ENCODE results near the gene NPR1.
A peak's percentile ranks its signal among the peaks of the same experiment; 100 is the strongest.
"Not testable (repeated sequence)": the region's sequence is repeated elsewhere in the genome, so short reads cannot be mapped to it uniquely, and the experiment has no call there.

NPR1 gene

DNA sequence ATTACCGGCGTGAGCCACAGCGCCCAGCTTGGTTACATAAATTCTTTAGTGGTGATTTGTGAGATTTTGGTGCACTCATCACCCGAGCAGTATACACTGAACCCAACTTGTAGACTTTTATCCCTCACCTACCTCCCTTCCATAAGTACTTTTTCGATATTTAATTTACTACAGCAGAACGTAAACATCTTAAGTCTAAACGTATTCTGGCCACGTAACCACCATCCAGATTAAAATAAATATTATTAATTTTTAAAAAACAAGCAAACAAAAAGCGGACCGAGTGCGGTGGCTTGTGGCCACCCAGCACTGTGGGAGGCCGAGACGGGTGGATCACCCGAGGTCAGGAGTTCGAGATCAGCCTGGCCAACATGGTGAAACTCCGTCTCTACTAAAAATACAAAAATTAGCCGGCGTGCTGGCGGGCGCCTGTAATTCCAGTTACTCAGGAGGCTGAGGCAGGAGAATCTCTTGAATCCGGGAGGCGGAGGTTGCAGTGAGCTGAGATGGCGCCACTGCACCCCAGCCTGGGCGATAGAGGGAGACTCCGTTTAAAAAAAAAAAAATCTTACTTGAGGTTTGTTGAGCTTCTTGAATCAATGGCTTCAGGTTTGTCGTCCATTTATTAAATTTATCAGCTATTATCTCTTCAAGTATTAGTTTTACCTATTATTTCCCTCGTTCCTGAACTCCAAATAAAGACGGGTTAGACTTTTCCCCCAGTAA, 6.7 kb upstream of the NPR1 start:
- peak; percentile 83 for DNase-seq
- in situ Hi-C loops (cut with HindIII; ENCODE audit: low pct_ligation_motif_present, low pct_unique_long_range_greater_than_20kb, low sequenced_read_pairs), result not testable (repeated sequence)

GRCh38 chr1:153673511-153673910, 5.0 kb upstream of the NPR1 start:
- DNase-seq, result no peak

DNA sequence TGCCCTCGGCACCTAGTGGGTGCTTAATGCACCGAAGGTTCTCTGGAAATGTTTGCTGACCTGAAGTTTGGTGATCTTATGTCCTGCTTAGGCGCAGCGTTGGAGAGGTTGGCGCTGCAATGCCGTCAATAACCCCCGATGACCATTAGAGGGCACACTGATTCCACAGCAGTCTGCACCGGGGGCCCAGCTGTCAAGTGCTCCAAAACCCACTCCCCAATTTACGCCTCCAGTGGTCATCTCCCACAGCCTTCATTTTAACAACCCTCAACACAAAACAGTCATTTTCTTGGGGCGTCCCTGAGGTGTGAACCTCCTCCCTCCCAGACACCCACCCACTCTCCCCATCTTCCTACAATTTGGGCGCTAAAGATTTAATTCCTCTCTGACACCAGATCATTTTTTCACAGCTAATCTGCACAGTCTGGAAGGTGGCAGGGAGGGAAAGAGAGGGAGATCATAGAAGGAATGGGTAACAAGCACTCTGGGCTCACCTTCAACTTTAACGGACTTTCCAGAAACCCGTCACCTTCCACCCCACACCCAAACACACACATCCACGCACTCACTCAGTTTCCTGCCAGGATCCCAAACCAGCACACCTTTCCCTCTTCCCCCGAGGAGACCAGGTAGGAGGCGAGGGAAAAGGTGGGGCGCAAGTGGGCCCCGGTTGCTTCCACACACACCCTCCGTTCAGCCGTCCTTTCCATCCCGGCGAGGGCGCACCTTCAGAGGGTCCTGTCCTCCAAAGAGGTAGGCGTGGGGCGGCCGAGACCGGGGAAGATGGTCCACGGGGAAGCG, 570 bp upstream of the NPR1 start:
- DNase-seq, result peak; percentile 55
- in situ Hi-C loops (cut with HindIII; ENCODE audit: low pct_ligation_motif_present, low pct_unique_long_range_greater_than_20kb, low sequenced_read_pairs), result no loop called here

More at GRCh38 chr1:153673511-153673910, 5.0 kb upstream of the NPR1 start:
- in situ Hi-C loops (cut with HindIII; ENCODE audit: low pct_ligation_motif_present, low pct_unique_long_range_greater_than_20kb, low sequenced_read_pairs), result no loop called here

DNA sequence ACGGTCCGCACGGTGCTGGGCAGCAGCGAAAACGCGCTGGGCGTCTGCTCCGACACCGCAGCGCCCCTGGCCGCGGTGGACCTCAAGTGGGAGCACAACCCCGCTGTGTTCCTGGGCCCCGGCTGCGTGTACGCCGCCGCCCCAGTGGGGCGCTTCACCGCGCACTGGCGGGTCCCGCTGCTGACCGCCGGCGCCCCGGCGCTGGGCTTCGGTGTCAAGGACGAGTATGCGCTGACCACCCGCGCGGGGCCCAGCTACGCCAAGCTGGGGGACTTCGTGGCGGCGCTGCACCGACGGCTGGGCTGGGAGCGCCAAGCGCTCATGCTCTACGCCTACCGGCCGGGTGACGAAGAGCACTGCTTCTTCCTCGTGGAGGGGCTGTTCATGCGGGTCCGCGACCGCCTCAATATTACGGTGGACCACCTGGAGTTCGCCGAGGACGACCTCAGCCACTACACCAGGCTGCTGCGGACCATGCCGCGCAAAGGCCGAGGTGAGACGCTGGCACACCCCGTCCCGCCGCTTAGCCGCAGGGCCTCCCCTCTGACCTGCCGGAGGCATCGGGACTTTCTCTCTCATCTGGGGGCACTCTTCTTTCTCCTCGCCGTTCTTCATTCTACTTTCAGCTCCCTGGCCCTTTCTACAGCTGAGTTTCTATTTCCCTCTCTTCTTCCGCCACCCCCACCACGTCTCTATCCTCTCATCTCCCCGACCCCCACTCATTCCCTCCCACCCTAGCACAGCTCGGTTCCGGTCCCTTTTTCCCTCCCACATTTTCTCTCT, 1.0 kb downstream of the NPR1 start:
- DNase-seq, result no peak
- in situ Hi-C loops (cut with HindIII; ENCODE audit: low pct_ligation_motif_present, low pct_unique_long_range_greater_than_20kb, low sequenced_read_pairs), result no loop called here

GRCh38 chr1:153680120-153680403, 1.6 kb downstream of the NPR1 start:
- in situ Hi-C loops (cut with HindIII; ENCODE audit: low pct_ligation_motif_present, low pct_unique_long_range_greater_than_20kb, low sequenced_read_pairs), result no loop called here
- no peak for DNase-seq

DNA sequence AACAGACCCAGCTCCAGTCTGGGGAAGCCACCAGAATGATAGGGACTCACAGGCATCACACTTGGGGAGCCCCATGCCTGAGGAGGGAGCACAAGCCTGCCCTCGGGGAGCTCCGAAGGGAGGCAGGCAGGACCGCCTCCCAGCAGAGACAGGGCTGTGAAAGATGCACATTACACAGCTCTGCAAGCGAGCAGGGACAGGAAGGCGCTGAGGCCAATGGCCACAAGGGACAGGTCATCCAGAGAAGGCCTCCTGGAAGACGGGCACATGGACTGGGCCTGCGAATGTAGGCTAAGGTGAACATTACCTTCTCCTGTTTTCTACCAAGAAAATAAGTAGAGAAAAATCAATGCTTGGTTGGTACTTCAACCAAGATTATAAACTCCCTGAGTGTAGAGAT, 4.2 kb downstream of the NPR1 start:
- in situ Hi-C loops (cut with HindIII; ENCODE audit: low pct_ligation_motif_present, low pct_unique_long_range_greater_than_20kb, low sequenced_read_pairs), result no loop called here
- DNase-seq, result no peak

DNA sequence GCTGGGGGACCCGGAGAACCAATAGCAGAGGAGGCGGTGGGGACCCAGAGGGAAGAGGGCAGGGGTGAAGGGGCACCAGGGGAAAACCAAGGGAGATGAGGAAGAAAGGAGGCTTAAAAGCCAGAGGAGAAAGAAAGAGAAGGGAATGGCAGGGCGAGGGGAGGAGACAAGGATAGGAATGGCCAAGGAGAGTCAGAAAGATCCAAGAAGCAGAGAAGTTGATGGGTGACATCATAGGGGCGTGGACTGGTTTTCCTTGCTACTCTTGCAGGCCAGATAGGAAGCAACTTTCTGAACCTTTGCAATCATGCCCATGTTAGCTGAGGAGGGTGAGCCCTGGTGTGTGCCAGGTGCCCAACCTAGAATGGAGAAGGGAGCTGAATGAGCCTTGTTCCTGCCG, 5.4 kb downstream of the NPR1 start:
- DNase-seq, result no peak
- in situ Hi-C loops (cut with HindIII; ENCODE audit: low pct_ligation_motif_present, low pct_unique_long_range_greater_than_20kb, low sequenced_read_pairs), result no loop called here

- DNase-seq, result no peak
- in situ Hi-C loops (cut with HindIII; ENCODE audit: low pct_ligation_motif_present, low pct_unique_long_range_greater_than_20kb, low sequenced_read_pairs), result no loop called here
These were observed 6.4 kb downstream of the NPR1 start for GRCh38 chr1:153684892-153685291.

GRCh38 chr1:153685544-153686340, 7.3 kb downstream of the NPR1 start:
- no peak for DNase-seq
- in situ Hi-C loops (cut with HindIII; ENCODE audit: low pct_ligation_motif_present, low pct_unique_long_range_greater_than_20kb, low sequenced_read_pairs), result no loop called here

DNA sequence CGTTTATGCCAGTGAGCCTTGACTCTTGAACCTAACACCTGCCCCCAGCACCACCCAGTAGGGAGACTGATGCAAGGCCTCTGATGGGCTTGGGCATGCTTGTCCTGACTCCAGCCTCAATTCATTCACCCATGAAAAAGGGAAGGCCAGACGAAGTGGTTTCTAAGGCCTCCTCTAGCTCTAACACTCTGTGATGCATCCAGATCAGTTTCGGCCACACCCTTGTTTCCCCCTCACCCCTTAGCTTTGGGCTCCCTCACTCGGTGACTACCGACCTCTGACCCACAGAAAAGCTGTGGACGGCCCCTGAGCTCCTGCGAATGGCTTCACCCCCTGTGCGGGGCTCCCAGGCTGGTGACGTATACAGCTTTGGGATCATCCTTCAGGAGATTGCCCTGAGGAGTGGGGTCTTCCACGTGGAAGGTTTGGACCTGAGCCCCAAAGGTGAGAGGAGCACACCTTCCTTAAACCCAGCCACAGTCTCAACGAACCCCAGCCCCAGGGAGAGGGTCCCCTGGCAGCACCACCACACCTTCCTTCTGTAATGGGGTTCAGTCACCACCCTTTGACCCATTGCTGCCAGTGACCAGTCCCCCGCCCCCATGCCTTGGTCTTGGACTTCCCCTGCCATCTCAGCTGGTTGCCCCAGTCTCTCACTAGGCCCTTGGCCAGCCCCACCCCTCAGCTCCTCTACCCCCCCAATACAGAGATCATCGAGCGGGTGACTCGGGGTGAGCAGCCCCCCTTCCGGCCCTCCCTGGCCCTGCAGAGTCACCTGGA, 9.0 kb downstream of the NPR1 start:
- no peak for DNase-seq
- in situ Hi-C loops (cut with HindIII; ENCODE audit: low pct_ligation_motif_present, low pct_unique_long_range_greater_than_20kb, low sequenced_read_pairs), result no loop called here

DNA sequence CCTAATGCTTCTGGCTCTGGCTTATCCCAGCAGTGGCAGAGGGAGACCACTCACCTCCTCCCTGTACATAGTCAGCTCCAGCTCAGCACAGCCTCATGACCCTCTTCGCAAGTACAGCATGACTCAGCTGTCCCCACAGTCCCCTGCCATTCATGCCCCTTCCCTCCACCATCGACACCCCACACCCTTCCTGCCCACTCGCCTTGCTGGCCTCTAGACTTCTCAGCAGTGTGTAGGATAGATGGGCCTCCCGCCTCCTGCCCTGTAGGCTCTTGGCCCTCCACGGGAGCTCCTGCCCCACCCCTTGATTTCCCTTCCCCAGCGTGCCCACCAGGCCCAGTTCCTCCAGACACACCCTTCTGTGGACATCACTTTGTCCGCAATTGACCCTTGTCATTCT, 9.8 kb downstream of the NPR1 start:
- in situ Hi-C loops (cut with HindIII; ENCODE audit: low pct_ligation_motif_present, low pct_unique_long_range_greater_than_20kb, low sequenced_read_pairs), result no loop called here

DNA sequence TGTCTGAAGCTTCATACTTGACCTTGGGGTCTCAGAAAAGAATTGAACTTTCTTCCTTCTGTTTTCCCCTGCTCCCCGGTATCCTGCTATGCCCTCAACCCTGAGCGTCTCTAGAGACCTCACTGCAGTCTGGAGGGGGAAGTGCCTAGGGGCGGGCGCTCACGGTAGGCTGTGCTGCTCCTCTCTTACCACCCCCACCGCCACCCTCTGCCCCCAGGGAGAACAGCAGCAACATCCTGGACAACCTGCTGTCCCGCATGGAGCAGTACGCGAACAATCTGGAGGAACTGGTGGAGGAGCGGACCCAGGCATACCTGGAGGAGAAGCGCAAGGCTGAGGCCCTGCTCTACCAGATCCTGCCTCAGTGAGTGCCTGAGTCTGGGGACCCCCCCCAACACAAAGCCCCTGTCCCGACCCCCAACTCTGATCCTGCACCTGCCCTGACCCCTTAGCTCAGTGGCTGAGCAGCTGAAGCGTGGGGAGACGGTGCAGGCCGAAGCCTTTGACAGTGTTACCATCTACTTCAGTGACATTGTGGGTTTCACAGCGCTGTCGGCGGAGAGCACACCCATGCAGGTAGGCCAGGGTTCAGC, 10.3 kb downstream of the NPR1 start:
- in situ Hi-C loops (cut with HindIII; ENCODE audit: low pct_ligation_motif_present, low pct_unique_long_range_greater_than_20kb, low sequenced_read_pairs), result no loop called here
- DNase-seq, result no peak

More for the DNA sequence above, 9.8 kb downstream of the NPR1 start:
- no peak for DNase-seq

GRCh38 chr1:153693466-153693865, 15.0 kb downstream of the NPR1 start:
- in situ Hi-C loops (cut with HindIII; ENCODE audit: low pct_ligation_motif_present, low pct_unique_long_range_greater_than_20kb, low sequenced_read_pairs), result no loop called here
- DNase-seq, result no peak

DNA sequence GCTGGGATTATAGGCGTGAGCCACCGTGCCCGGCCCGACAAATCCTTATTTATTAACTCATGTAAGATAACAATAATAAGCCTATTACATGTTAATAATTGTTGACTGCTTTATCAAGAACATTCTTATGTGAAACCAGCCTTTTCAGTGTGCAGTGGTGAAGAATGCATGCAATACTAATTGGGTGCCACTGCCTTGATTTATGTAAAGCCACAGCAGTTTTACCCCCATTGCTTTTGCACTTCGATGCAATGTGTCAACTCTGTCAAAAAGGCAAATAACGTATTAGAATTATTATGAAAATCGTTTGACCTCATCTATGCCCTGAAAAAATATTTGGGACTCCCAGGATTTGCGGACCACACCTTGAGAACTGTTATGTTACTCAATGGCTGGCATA, 18.3 kb downstream of the NPR1 start:
- no peak for DNase-seq
- in situ Hi-C loops (cut with HindIII; ENCODE audit: low pct_ligation_motif_present, low pct_unique_long_range_greater_than_20kb, low sequenced_read_pairs), result no loop called here

DNA sequence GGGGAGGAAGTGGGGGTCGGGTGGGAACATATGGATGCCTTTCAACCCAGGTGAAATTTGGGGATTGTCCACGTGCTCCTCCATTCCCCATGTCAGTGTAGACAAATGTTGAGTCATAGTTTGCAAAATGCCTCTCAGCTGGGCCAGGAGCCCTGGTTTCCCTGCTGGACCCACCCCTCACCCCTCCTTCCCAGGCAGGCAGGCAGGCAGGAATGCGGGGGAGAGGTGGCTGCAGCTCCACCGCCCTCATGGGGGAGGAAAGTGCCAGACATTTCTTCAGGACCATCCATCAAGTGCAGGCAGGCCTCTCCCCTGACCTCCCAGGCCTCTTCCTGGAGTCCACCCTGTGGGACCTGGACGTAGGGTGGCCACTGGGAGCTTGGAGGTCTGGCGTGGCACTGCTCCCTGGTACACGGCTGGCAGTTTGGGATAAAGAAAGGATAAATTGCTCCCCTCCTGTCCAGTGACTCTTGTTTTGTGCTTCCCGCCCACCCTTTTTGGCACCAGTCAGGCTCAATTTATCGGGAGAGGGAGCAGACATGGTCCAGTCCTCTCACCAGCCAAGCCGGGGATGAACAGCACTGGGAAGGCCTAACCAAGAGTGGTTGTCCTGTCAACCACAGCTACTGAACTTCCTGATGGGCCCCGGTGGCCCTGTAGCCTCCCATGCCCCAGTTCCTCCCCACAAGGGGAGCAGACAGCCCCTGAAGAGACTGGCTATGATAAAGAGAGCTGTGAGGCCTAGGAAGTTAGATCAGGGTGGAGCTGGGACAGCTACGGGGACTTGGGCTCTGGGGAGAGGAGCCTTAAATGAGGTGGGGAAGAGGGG, 18.9 kb downstream of the NPR1 start:
- in situ Hi-C loops (cut with HindIII; ENCODE audit: low pct_ligation_motif_present, low pct_unique_long_range_greater_than_20kb, low sequenced_read_pairs), result no loop called here
- DNase-seq, result no peak

DNA sequence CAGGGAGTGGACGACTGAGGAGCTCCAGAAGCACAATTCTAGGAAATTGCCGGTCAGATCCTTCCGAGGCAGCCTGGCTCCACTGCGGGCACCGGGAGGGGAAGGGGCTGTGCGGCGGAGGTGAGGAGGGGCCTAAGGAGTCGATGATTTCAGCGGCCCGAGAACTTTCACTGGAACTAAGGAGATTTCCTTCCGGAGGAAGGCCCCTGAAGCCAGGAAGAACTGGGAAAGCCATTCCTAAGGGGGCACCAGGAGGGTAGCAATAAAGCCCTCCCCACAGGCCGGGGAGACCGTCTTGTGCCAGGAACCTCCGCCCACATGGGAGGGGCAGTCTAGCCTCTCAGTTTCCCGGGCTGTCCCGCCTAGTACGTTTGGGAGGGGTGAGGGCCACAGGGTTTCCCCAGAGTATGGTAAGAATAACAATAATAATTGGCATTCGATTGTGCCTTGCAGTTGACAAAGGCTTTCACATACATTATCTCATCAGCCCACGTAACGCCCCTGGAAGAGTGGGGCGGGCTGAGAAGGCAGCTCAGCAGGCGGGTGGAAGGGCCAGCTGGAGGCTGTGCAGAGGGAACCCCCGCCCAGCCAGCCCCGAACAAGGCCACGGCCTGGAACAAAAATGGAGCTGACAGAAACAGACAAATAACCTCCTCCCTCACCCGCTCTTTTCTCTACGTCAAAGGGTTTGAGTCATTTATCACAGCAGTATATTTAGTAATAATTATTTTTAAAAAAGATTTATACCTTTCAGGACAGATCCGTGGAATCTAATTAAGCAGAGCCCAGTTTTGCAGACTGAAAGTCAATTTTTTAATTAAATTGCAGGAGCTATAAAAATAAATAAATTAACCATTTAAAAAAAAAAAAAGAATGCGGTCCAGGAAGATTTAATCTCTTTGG, 19.8 kb downstream of the NPR1 start:
- no peak for DNase-seq
- in situ Hi-C loops (cut with HindIII; ENCODE audit: low pct_ligation_motif_present, low pct_unique_long_range_greater_than_20kb, low sequenced_read_pairs), result no loop called here

Data from ACHN (cell line).